Body of pancreas (tissue), 4 donors: ENCODE measurements around the gene CPA2.

Experiments
- CTCF ChIP-seq, 7 experiments: fragments of 450-650 bp in 4 of 7; fragments of 200-600 bp in 3 of 7; sonication (generic) in 3 of 7; IDR thresholded peaks; one replicate each; pipeline ENCODE4 v1.5.1; 2016 to 2019; ENCODE audit warnings: antibody characterized with exemption in 7 of 7
- POLR2A ChIP-seq, 3 donors: fragments of 450-650 bp; IDR thresholded peaks; one replicate each; pipeline ENCODE4 v1.6.1; 2016; ENCODE audit warnings: antibody characterized with exemption in 3 of 3, mild to moderate bottlenecking in 2 of 3

- no peak for TF ChIP-seq CTCF (IDR thresholded peaks at IDR 0.05)
- no peak for TF ChIP-seq POLR2A (IDR thresholded peaks at IDR 0.05)
Observed at GRCh38 chr7:130232209-130232608, 34.5 kb upstream of the CPA2 start.
